GM23248 (cell line): Measurements from ENCODE around the gene QPRT. TPM values are rescaled to one million over a fixed set of nuclear protein-coding genes. Genes with fewer than 3 reads are reported as not detected.
"Not testable (repeated sequence)": the region's sequence is repeated elsewhere in the genome, so short reads cannot be mapped to it uniquely, and the experiment has no call there.

Experiments
- DNase-seq: peaks from one replicate; pipeline ENCODE4 v3.0.0-alpha.2; 2015
- H2AFZ ChIP-seq: fragments of 200-600 bp; sonication (generic); 2 replicates; pipeline ENCODE4 v1.6.1; 2016; ENCODE audit warnings: antibody characterized with exemption
- H3F3A ChIP-seq: fragments of 200-600 bp; sonication (generic); 2 replicates; pipeline ENCODE4 v1.6.1; 2016; ENCODE audit warnings: mild to moderate bottlenecking, antibody characterized with exemption, mixed run types; ENCODE audit not compliant: insufficient read depth
- H3K27ac ChIP-seq: fragments of 200-600 bp; sonication (generic); 2 replicates; pipeline ENCODE4 v1.5.1; 2016; ENCODE audit warnings: mild to moderate bottlenecking
- H3K27me3 ChIP-seq: fragments of 200-600 bp; sonication (generic); replicated peaks from 2 replicates; pipeline ENCODE4 v1.6.1; 2016; ENCODE audit warnings: mild to moderate bottlenecking; ENCODE audit not compliant: insufficient read depth
- H3K36me3 ChIP-seq: fragments of 200-600 bp; sonication (generic); 2 replicates; pipeline ENCODE4 v1.6.1; 2016; ENCODE audit warnings: low read depth, mild to moderate bottlenecking
- H3K4me1 ChIP-seq: fragments of 200-600 bp; sonication (generic); 2 replicates; pipeline ENCODE4 v1.6.1; 2016; ENCODE audit warnings: mild to moderate bottlenecking; ENCODE audit not compliant: insufficient read depth
- H3K4me2 ChIP-seq: fragments of 200-600 bp; sonication (generic); one replicate; pipeline ENCODE4 v1.6.1; 2016; ENCODE audit warnings: mild to moderate bottlenecking; ENCODE audit not compliant: unreplicated experiment
- H3K4me3 ChIP-seq: fragments of 200-600 bp; sonication (generic); 2 replicates; pipeline ENCODE4 v1.5.1; 2016; ENCODE audit warnings: mild to moderate bottlenecking
- H3K79me2 ChIP-seq: fragments of 200-600 bp; sonication (generic); 2 replicates; pipeline ENCODE4 v1.6.1; 2016; ENCODE audit warnings: mild to moderate bottlenecking; ENCODE audit not compliant: insufficient read depth
- H3K9ac ChIP-seq: fragments of 200-600 bp; sonication (generic); 2 replicates; pipeline ENCODE4 v1.6.1; 2016; ENCODE audit warnings: mild to moderate bottlenecking
- H3K9me2 ChIP-seq: fragments of 200-600 bp; sonication (generic); 2 replicates; pipeline ENCODE4 v1.6.1; 2016; ENCODE audit warnings: mixed run types, mild to moderate bottlenecking, moderate library complexity; ENCODE audit not compliant: insufficient read depth
- H3K9me3 ChIP-seq: fragments of 200-600 bp; sonication (generic); one replicate; pipeline ENCODE4 v1.6.1; 2017; ENCODE audit warnings: low read depth
- H4K20me1 ChIP-seq: fragments of 200-600 bp; sonication (generic); 2 replicates; pipeline ENCODE4 v1.6.0; 2016; ENCODE audit not compliant: insufficient read depth
- EZH2 ChIP-seq: fragments of 200-600 bp; sonication (generic); IDR thresholded peaks from 2 replicates; pipeline ENCODE4 v1.6.1; 2018; ENCODE audit warnings: antibody characterized with exemption, mild to moderate bottlenecking; ENCODE audit not compliant: insufficient read depth, poor library complexity, severe bottlenecking
- EZH2phosphoT487 ChIP-seq: fragments of 200-600 bp; sonication (generic); IDR thresholded peaks from 2 replicates; pipeline ENCODE4 v1.6.1; 2018; ENCODE audit warnings: antibody characterized with exemption, moderate library complexity, mild to moderate bottlenecking, low read depth; ENCODE audit not compliant: insufficient read depth
- WGBS, 2 experiments: methylation state at CpG; one replicate each; pipeline ENCODE4 v1.1.6; 2015 to 2017; ENCODE audit warnings: low lambda C conversion rate in 2 of 2, low coverage in 1 of 2; ENCODE audit errors: missing lambda C conversion rate in 2 of 2; 5-methylcytosine and 5-hydroxymethylcytosine counted together
- in situ Hi-C: fragments of 300-500 bp; cut with MboI; formaldehyde crosslinking; loops from 2 replicates; pipeline ENCODE4 v1.15.0; 2020
- polyA plus RNA-seq: library from polyadenylated mRNA; unstranded; fragments of >200 nt; fragmentation: Nextera tagmentation; extraction: Ambion mirVana; gene quantifications from 2 replicates; pipeline ENCODE4 v1.2.1, GENCODE V29; 2016
- total RNA-seq: library from RNA; depleted of rRNA; stranded (reverse); fragments of >200 nt; shearing (Covaris generic); gene quantifications from 2 replicates; pipeline ENCODE4 v1.2.3, GENCODE V29; 2014

The QPRT gene
- total and polyA plus RNA-seq, 2 experiments from 2014 or later = 0.32 to 0.85 TPM

- no peaks in the 10 kb centered on the region for H3F3A ChIP-seq
These were observed 15.6 kb downstream of the QPRT start for GRCh38 chr16:29694384-29695195.

GRCh38 chr16:29695675-29696074, 16.7 kb downstream of the QPRT start:
- H3F3A ChIP-seq, H3K4me2 ChIP-seq, H3K9ac ChIP-seq, H3K27ac ChIP-seq, in situ Hi-C loops, DNase-seq, H3K4me1 ChIP-seq, H3K27me3 ChIP-seq, H3K9me2 ChIP-seq, H2AFZ ChIP-seq, H3K4me3 ChIP-seq, H3K9me3 ChIP-seq, H4K20me1 ChIP-seq, H3K79me2 ChIP-seq, H3K36me3 ChIP-seq: not testable (repeated sequence)
- 97 to 100% methylated on average over 2 to 3 of the region's 3 CpGs for WGBS, 2 experiments

More at GRCh38 chr16:29694384-29695195, 15.6 kb downstream of the QPRT start:
- H3K27me3 ChIP-seq = no peaks in the 10 kb centered on the region; the same call in 1 of the 2 replicates
- H3K9ac ChIP-seq = no peak overlapping the region
- H2AFZ ChIP-seq = no peak overlapping the region
- no peak for DNase-seq
- H3K4me3 ChIP-seq = no peak overlapping the region
- in situ Hi-C loops = no loop called here
- H3K79me2 ChIP-seq = no peaks in the 10 kb centered on the region
- 91 to 95% methylated on average over 24 to 35 of the region's 41 CpGs for WGBS, 2 experiments
- no peaks in the 10 kb centered on the region for H4K20me1 ChIP-seq
- no peak overlapping the region for H3K4me2 ChIP-seq
- no peaks in the 10 kb centered on the region for H3K9me2 ChIP-seq
- no peaks in the 10 kb centered on the region for H3K9me3 ChIP-seq
- H3K4me1 ChIP-seq = no peaks in the 10 kb centered on the region
- H3K27ac ChIP-seq = no peak overlapping the region
- TF ChIP-seq EZH2 (no peak), EZH2phosphoT487 (no peak)
- H3K36me3 ChIP-seq = no peaks in the 10 kb centered on the region

GRCh38 chr16:29696881-29697331, 17.9 kb downstream of the QPRT start:
- Histone ChIP-seq H3K79me2 (no peaks in the 10 kb centered on the region), H2AFZ (no peak overlapping the region), H3K9me2 (no peaks in the 10 kb centered on the region), H3F3A (no peaks in the 10 kb centered on the region), H4K20me1 (no peaks in the 10 kb centered on the region), H3K27me3 (no peaks in the 10 kb centered on the region; the same call in 1 of the 2 replicates), H3K27ac (no peak overlapping the region), H3K4me3 (no peak overlapping the region), H3K9ac (no peak overlapping the region), H3K36me3 (no peaks in the 10 kb centered on the region), H3K4me2 (no peak overlapping the region), H3K9me3 (no peaks in the 10 kb centered on the region), H3K4me1 (no peaks in the 10 kb centered on the region)
- in situ Hi-C loops = no loop called here
- DNase-seq = no peak
- WGBS, 2 experiments = 89 to 90% methylated on average over 21 of the region's 21 CpGs
- no peak for TF ChIP-seq EZH2phosphoT487
- no peak for TF ChIP-seq EZH2

- Histone ChIP-seq H3K4me1 (no peaks in the 10 kb centered on the region), H3K9me3 (no peaks in the 10 kb centered on the region), H3K4me2 (no peak overlapping the region), H2AFZ (no peak overlapping the region), H3K9ac (no peak overlapping the region), H3K4me3 (no peak overlapping the region), H3K27ac (no peak overlapping the region), H3K9me2 (no peaks in the 10 kb centered on the region), H3K27me3 (no peaks in the 10 kb centered on the region; the same call in 1 of the 2 replicates), H3K36me3 (no peaks in the 10 kb centered on the region), H4K20me1 (no peaks in the 10 kb centered on the region), H3K79me2 (no peaks in the 10 kb centered on the region), H3F3A (no peaks in the 10 kb centered on the region)
- DNase-seq = no peak
- TF ChIP-seq EZH2 = no peak
- TF ChIP-seq EZH2phosphoT487 = no peak
- WGBS, 2 experiments = 86 to 94% methylated on average over 7 of the region's 7 CpGs
- in situ Hi-C loops = no loop called here
These were observed 18.4 kb downstream of the QPRT start for GRCh38 chr16:29697391-29697790.
